Thymus (tissue), 11 donors: ENCODE measurements around the gene PKNOX1. TPM values are rescaled to one million over a fixed set of nuclear protein-coding genes. Genes with fewer than 3 reads are reported as not detected.

Experiments
- DNase-seq, 9 donors: peaks; one replicate each; pipeline ENCODE4 v3.0.0-alpha.2; 2013; ENCODE audit warnings: low spot score in 9 of 9, low read depth in 6 of 9, missing footprints in 1 of 9
- H3K27ac ChIP-seq, 2 donors: one replicate each; pipeline ENCODE4 v1.5.1; 2013; ENCODE audit warnings: control low read depth in 1 of 2, low read depth in 1 of 2, low read length in 1 of 2, mild to moderate bottlenecking in 1 of 2, moderate library complexity in 1 of 2
- H3K27me3 ChIP-seq, 2 donors: one replicate each; pipeline ENCODE4 v1.5.1; 2013; ENCODE audit warnings: low read length in 1 of 2; ENCODE audit not compliant: control insufficient read depth in 2 of 2, insufficient read depth in 1 of 2
- H3K36me3 ChIP-seq, 2 donors: one replicate each; pipeline ENCODE4 v1.5.1; 2013; ENCODE audit warnings: low read length in 1 of 2, mild to moderate bottlenecking in 1 of 2, moderate library complexity in 1 of 2; ENCODE audit not compliant: control insufficient read depth in 2 of 2, insufficient read depth in 2 of 2
- H3K4me1 ChIP-seq, 2 donors: one replicate each; pipeline ENCODE4 v1.5.1; 2013; ENCODE audit warnings: low read length in 2 of 2; ENCODE audit not compliant: control insufficient read depth in 2 of 2, insufficient read depth in 2 of 2
- H3K4me3 ChIP-seq, 2 donors: one replicate each; pipeline ENCODE4 v1.5.1; 2013; ENCODE audit warnings: low read length in 2 of 2, control low read depth in 1 of 2, mild to moderate bottlenecking in 1 of 2
- H3K9me3 ChIP-seq, 2 donors: one replicate each; pipeline ENCODE4 v1.5.1; 2013; ENCODE audit warnings: low read length in 1 of 2, mild to moderate bottlenecking in 1 of 2; ENCODE audit not compliant: control insufficient read depth in 2 of 2, insufficient read depth in 1 of 2
- WGBS: extraction: QIAGEN DNeasy Blood & Tissue Kit; methylation state at CpG from one replicate; pipeline ENCODE4 v1.1.7; 2013; 5-methylcytosine and 5-hydroxymethylcytosine counted together
- polyA plus RNA-seq: library from polyadenylated mRNA; stranded (reverse); fragments of 200-250 nt; gene quantifications from one replicate; pipeline ENCODE4 v1.2.3, GENCODE V29; 2013
- total RNA-seq: library from RNA; stranded (reverse); fragments of 120-200 nt; gene quantifications from one replicate; pipeline ENCODE4 v1.2.4, GENCODE V29; 2013
- donor health status: healthy.

PKNOX1 gene
- total and polyA plus RNA-seq, 2 donors = 10.8 to 13.4 TPM

DNA sequence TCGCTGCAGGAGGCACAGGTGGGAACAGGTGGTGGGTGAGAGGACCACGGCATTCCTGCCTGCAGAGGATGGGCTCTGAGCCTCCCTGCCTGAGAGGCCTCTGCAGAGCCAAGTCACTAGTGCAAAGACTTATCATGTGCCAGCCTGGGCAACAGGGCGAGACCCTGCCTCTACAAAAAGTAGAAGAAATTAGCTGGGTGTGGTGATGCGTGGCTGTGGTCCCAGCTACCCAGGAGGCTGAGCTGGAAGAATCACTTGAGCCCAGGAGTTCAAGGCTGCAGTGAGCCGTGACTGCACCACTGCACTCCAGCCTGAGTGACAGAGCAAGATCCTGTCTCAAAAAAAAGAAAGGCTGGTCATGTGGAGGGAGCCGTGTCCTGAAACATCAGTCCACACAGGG is 46.4 kb downstream of the PKNOX1 start:
- no peak overlapping the region for H3K27ac ChIP-seq
- WGBS = 97% methylated on average over 6 of the region's 6 CpGs
- H3K9me3 ChIP-seq = no peaks in the 10 kb centered on the region
- H3K36me3 ChIP-seq = peaks cover 77 to 78% of the 10 kb centered on the region in 2 donors
- peaks cover 2 to 9% of the 10 kb centered on the region in 2 donors for H3K4me1 ChIP-seq
- H3K27me3 ChIP-seq = no peaks in the 10 kb centered on the region
- no peak overlapping the region for H3K4me3 ChIP-seq
- DNase-seq = no peak

DNA sequence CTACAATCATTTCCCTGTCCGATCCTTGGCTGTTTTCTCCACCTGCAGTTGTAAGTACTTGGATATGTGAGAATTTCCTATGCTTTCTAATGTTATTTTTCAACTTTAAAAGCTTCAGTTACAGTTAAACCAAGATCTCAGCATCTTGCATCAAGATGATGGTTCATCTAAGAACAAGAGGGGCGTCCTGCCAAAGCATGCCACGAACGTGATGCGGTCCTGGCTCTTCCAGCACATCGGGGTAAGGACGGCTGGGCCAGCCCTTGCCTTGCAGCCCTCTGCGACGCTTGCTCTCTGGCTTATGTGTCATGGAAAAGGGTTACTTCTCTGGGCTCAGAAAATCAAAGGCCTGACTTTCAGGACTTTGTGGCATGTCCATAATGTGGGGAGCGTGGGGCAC is 46.8 kb downstream of the PKNOX1 start:
- Histone ChIP-seq H3K4me1 (peaks cover 2 to 11% of the 10 kb centered on the region in 2 donors), H3K27ac (no peak overlapping the region), H3K9me3 (no peaks in the 10 kb centered on the region), H3K27me3 (no peaks in the 10 kb centered on the region), H3K4me3 (no peak overlapping the region), H3K36me3 (peaks cover 73 to 75% of the 10 kb centered on the region in 2 donors)
- WGBS = 96% methylated on average over 10 of the region's 10 CpGs
- no peak for DNase-seq

DNA sequence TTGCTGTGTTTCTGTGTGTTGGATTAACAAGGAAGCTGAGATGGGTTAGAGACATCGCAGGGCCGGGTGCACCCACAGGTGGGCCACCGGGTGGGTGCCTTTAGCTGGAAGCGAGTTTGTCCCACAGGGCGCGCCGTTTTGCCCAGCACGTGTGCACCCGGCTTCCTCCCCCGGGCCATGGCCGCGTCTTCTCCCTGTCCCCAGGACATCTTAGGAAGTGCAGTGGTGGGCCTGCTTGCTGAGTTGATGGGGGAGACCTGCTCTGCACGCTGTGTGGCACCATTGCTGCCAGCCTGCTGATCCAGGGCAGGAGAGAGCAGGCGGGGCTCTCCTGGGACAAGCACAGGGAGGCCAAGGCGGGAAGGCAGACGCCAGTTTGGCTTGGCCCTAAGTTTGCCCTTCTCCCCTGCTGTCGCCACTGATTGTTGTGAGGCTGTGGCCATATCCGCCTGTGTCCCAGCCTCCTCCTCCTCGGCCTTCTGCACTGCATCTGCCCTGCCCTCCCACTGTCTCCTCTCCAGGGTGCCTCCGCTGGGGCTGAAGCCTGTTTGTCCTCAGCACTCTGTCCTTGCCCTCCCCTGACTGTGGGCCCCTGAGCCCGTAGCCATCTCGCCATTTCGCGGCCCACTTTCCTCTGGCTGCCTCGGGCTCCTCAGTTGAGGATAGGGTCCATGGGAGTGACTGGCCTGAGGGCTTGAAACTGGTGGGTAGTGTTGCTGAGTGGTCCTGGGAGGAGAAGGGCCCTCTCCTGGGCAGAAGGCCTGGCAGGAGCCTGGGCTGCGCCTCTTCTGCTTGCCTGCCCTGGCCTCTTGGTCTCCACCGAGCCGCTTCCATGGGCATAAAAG is 47.6 kb downstream of the PKNOX1 start:
- DNase-seq = no peak
- no peak overlapping the region for H3K27ac ChIP-seq
- H3K36me3 ChIP-seq = peaks cover 66 to 72% of the 10 kb centered on the region in 2 donors
- no peaks in the 10 kb centered on the region for H3K27me3 ChIP-seq
- peaks cover 2 to 11% of the 10 kb centered on the region in 2 donors for H3K4me1 ChIP-seq
- no peak overlapping the region for H3K4me3 ChIP-seq
- H3K9me3 ChIP-seq = no peaks in the 10 kb centered on the region
- WGBS = 99% methylated on average over 28 of the region's 28 CpGs

DNA sequence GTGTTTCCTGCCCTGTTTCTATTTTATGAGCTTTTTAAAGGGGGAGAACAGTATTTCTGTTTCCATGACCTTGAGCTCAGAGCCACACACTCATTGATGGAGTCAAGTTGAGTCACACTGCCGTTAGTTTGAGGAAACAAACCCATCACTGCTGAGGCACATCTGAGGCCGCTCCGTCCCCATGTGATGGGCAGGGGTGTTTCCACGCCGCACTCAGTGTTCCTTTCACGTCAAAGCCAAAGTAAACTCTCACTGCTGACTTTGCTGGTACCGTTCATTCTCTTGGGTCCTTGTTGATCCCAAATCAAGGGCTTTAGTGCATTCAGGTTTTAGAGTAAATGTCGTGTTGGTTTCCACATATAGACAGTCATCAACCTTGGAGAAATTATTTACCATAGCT is 48.8 kb downstream of the PKNOX1 start:
- no peak for DNase-seq
- Histone ChIP-seq H3K4me1 (peaks cover 2 to 11% of the 10 kb centered on the region in 2 donors), H3K27me3 (no peaks in the 10 kb centered on the region), H3K27ac (no peak overlapping the region), H3K4me3 (no peak overlapping the region), H3K9me3 (no peaks in the 10 kb centered on the region), H3K36me3 (peaks cover 56 to 76% of the 10 kb centered on the region in 2 donors)
- 98% methylated on average over 8 of the region's 8 CpGs for WGBS

DNA sequence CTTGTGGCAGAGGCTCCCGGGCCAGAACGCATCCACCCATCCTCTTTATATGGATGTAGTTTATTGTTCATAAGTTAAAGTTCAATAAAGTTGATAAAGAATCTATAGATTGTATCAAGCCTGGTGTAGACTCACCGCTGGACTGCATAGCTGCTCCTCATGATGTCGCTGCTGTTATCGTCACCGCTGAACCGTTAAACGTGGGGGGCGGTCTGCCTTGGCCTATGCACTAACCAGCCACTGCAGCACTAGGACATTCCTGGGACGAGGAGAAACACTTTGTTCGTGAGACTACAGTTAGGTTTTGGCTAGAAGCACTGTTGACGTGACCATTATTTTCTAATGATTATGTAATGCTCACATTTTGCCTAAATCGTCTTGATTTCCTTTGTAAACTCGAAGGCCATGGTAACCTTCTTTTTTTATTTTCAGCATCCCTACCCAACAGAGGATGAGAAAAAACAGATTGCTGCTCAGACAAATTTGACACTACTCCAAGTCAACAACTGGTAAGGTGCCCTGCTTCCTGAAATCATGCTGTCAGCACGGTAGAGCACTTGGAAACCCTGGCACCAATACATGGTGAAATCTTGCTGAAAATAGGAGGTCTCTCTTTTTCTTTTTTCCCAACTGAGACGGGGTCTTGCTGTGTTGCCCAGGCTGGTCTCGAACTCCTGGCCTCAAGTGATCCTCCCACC is 50.2 kb downstream of the PKNOX1 start:
- Histone ChIP-seq H3K9me3 (no peaks in the 10 kb centered on the region), H3K27ac (no peak overlapping the region), H3K27me3 (no peaks in the 10 kb centered on the region), H3K4me3 (no peak overlapping the region), H3K36me3 (peaks cover 62 to 83% of the 10 kb centered on the region in 2 donors), H3K4me1 (peaks cover 2 to 11% of the 10 kb centered on the region in 2 donors)
- DNase-seq = no peak
- 95% methylated on average over 17 of the region's 17 CpGs for WGBS

DNA sequence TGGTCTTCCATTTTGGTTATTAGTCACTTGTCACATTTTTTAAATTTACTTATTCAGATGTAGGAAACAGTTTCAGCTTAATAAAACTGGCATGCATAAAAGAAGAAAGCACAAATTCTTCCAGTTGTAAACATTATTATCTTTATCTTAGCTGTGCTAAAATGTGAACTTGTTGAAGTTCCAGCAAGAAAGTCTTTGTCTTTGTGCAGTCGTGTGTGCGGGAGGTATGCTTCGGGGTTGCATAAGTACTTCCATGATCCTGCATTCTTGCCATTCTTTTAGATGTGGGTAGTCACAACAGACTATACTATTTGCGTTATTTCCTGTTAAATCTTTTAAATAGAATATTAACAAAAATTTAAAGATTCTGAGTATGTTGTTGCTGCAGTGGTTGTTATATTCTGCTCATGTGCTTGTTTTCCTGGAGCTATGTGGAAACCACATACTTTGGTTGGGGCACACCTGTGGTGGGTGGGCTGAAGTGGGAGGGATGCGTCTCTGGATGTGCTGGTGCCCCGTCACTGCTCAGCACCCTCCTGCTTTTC is 51.3 kb downstream of the PKNOX1 start:
- Histone ChIP-seq H3K27ac (no peak overlapping the region), H3K27me3 (no peaks in the 10 kb centered on the region), H3K4me1 (peaks cover 2 to 11% of the 10 kb centered on the region in 2 donors), H3K36me3 (peaks cover 61 to 82% of the 10 kb centered on the region in 2 donors), H3K4me3 (no peak overlapping the region), H3K9me3 (no peaks in the 10 kb centered on the region)
- peak in 2 of 9 donors; percentile 17 to 28 for DNase-seq
- WGBS = 47% methylated on average over 6 of the region's 6 CpGs

DNA sequence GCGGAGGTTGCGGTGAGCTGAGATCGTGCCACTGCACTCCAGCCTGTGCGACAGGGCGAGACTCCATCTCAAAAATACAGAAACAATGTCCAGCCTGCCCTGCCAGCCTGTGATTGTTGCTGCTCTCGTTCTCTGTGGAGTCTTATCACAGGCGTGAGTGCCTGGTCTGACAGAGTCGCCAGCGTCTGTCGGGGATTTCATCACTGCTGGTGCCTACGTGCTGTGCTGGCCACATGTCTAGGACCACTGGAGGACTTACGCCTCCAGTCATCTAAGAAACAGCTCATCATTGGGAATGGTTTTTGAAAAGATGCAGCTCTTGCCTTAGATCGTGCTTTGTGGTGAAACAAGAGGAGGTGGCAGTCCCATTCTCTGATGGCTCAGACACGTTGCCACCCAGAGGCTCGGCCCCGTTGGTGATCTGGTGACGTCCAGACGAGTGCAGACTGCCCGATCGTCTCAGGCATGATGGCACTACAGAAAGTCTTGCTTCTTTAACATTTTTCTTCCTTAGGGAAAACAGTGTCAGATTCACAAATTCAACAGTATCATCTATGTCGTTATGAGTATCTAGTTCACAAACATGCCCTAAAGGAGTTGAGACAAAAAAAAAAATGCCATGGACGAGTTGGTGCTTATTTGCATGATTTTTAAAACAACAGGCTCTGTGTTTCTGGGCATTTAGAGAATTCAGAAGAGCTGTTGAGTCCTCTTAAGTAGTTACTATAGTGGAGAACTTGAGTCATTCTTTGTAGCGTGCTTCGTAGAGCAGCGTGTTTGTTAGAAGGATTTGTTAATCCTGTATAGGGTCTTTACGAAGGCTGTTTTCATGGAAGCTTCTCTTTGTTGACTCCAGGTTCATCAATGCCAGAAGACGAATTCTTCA is 53.7 kb downstream of the PKNOX1 start:
- H3K27me3 ChIP-seq = no peaks in the 10 kb centered on the region
- H3K4me1 ChIP-seq = peaks cover 2 to 11% of the 10 kb centered on the region in 2 donors
- DNase-seq = no peak
- H3K4me3 ChIP-seq = no peak overlapping the region
- no peaks in the 10 kb centered on the region for H3K9me3 ChIP-seq
- H3K27ac ChIP-seq = no peak overlapping the region
- WGBS = 96% methylated on average over 27 of the region's 27 CpGs
- peaks cover 66 to 71% of the 10 kb centered on the region in 2 donors for H3K36me3 ChIP-seq

DNA sequence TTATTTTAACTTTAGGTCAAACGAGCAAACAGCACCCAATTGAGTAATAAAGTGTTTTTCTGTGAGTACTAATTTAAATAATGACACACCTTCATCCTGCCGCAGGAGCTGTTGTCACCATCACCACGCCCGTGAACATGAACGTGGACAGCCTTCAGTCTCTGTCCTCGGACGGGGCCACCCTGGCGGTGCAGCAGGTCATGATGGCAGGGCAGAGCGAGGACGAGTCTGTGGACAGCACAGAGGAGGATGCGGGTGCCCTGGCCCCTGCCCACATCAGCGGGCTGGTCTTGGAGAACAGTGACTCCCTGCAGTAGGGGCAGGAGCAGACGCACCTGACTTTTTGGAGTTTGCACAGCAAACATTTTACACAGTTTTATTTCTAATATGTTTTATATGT is 55.4 kb downstream of the PKNOX1 start:
- Histone ChIP-seq H3K27ac (no peak overlapping the region), H3K4me1 (peaks cover 2 to 11% of the 10 kb centered on the region in 2 donors), H3K9me3 (no peaks in the 10 kb centered on the region), H3K27me3 (no peaks in the 10 kb centered on the region), H3K4me3 (no peak overlapping the region), H3K36me3 (peaks cover 53 to 63% of the 10 kb centered on the region in 2 donors)
- 93% methylated on average over 13 of the region's 13 CpGs for WGBS
- DNase-seq = no peak
